Esophagus squamous epithelium (tissue), 5 donors: ENCODE data around the gene HOXB13. TPM values are rescaled to one million over a fixed set of nuclear protein-coding genes. Genes with fewer than 3 reads are reported as not detected.

Experiments
- DNase-seq: peaks from one replicate; lab custom pipeline; 2025; lab: John Stamatoyannopoulos, UW
- H3K27ac ChIP-seq, 4 donors: fragments of 200-600 bp; sonication (generic); one replicate each; pipeline ENCODE4 v1.5.1; 2016 to 2019; ENCODE audit warnings: mild to moderate bottlenecking in 1 of 4
- H3K27me3 ChIP-seq, 4 donors: fragments of 200-600 bp; sonication (generic); 1 replicate in 3 of 4; 2 replicates in 1 of 4; pipeline versions ENCODE4 v1.5.1 to v1.6.0; 2017 to 2021; ENCODE audit warnings: antibody characterized with exemption in 1 of 4
- H3K36me3 ChIP-seq, 3 donors: fragments of 200-600 bp; sonication (generic); one replicate each; pipeline ENCODE4 v1.5.1; 2016 to 2019
- H3K4me1 ChIP-seq, 3 donors: fragments of 200-600 bp; sonication (generic); one replicate each; pipeline ENCODE4 v1.5.1; 2017 to 2019
- H3K4me3 ChIP-seq, 4 donors: fragments of 200-600 bp; sonication (generic); 1 replicate in 3 of 4; 2 replicates in 1 of 4; pipeline ENCODE4 v1.5.1; 2016 to 2019; ENCODE audit warnings: mild to moderate bottlenecking in 2 of 4, moderate library complexity in 1 of 4
- H3K9me3 ChIP-seq, 3 donors: fragments of 200-600 bp; sonication (generic); one replicate each; pipeline ENCODE4 v1.5.1; 2016 to 2019
- POLR2A ChIP-seq, 4 donors: fragments of 450-650 bp; IDR thresholded peaks; one replicate each; pipeline ENCODE4 v1.6.1; 2017; ENCODE audit warnings: antibody characterized with exemption in 4 of 4, mild to moderate bottlenecking in 4 of 4, moderate library complexity in 3 of 4
- WGBS, 2 donors: methylation state at CpG; one replicate each; pipeline ENCODE4 v1.1.5; 2018; 5-methylcytosine and 5-hydroxymethylcytosine counted together
- intact Hi-C: fragments of 100-400 bp; cut with DNase I; formaldehyde crosslinking; loops from one replicate; pipeline ENCODE4 v1.15.0; 2022
- total RNA-seq, 4 donors: library from RNA; depleted of rRNA; stranded (reverse); fragments of >200 nt; gene quantifications; one replicate each; pipeline ENCODE4 v1.1.0, GENCODE V29; 2016
- TF ChIP-seq, protein P1 (sequence below), 6 experiments: fragments of 450-650 bp in 4 of 6; fragments of 200-600 bp in 2 of 6; sonication (generic) in 2 of 6; IDR thresholded peaks; one replicate each; pipeline ENCODE4 v1.5.1; 2016 to 2019; ENCODE audit warnings: antibody characterized with exemption in 6 of 6, mild to moderate bottlenecking in 4 of 6, moderate library complexity in 4 of 6
- donor health status: DM: yes; HTN: yes; CAD: no.

Gene HOXB13
- total RNA-seq, 4 donors from 2014 or later = not detected

DNA sequence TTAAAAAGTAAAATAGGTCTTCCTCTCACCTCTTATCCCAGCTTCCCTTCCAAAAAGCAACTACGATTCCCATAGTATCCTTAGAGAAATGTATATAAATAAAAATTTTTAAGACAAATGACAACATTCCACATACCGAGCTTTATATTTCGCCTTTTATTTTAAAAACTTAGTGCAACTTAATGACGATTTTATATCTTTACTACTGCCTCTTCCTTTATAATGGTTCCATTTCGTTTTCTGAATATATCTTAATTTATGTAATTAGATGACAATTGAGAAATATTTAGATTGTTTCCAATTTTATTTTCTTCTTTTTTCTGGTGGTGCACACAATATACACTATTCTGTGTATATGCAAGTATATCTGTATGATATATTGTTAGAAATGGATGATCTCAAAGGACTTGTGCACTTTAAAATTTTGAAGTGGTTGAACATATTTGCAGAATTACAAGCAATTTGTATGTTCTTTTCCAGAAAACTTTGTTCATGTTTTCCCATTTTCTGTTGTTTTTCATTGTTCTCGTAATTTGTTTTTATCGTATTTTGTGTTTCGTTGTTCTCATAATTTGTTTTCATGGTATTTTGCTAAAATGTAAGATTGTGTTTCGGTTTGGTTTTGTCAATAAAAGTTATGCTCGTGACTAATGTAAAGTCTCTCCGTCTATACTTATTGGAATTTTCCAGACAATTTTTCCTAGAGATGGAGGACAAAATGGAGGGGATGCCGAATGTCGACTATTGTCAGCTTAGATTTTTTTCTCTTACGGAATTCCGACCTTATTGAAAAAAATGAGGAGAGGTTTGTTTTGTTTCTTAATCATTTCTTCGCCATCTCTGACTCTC is 20.4 kb upstream of the HOXB13 start:
- intact Hi-C loops = no loop called here
- Histone ChIP-seq H3K4me3 (no peak overlapping the region), H3K27ac (no peak overlapping the region), H3K36me3 (no peaks in the 10 kb centered on the region), H3K27me3 (peaks cover 68 to 100% (median 82%) of the 10 kb centered on the region in 4 donors), H3K9me3 (no peaks in the 10 kb centered on the region), H3K4me1 (peaks cover 0 to 38% (median 5%) of the 10 kb centered on the region in 3 donors)
- DNase-seq = no peak
- TF ChIP-seq, protein P1, sequence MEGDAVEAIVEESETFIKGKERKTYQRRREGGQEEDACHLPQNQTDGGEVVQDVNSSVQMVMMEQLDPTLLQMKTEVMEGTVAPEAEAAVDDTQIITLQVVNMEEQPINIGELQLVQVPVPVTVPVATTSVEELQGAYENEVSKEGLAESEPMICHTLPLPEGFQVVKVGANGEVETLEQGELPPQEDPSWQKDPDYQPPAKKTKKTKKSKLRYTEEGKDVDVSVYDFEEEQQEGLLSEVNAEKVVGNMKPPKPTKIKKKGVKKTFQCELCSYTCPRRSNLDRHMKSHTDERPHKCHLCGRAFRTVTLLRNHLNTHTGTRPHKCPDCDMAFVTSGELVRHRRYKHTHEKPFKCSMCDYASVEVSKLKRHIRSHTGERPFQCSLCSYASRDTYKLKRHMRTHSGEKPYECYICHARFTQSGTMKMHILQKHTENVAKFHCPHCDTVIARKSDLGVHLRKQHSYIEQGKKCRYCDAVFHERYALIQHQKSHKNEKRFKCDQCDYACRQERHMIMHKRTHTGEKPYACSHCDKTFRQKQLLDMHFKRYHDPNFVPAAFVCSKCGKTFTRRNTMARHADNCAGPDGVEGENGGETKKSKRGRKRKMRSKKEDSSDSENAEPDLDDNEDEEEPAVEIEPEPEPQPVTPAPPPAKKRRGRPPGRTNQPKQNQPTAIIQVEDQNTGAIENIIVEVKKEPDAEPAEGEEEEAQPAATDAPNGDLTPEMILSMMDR (IDR thresholded peaks at IDR 0.05) = no peak
- no peak for TF ChIP-seq POLR2A (IDR thresholded peaks at IDR 0.05)
- 27 to 30% methylated on average over 16 of the region's 16 CpGs for WGBS, 2 donors

DNA sequence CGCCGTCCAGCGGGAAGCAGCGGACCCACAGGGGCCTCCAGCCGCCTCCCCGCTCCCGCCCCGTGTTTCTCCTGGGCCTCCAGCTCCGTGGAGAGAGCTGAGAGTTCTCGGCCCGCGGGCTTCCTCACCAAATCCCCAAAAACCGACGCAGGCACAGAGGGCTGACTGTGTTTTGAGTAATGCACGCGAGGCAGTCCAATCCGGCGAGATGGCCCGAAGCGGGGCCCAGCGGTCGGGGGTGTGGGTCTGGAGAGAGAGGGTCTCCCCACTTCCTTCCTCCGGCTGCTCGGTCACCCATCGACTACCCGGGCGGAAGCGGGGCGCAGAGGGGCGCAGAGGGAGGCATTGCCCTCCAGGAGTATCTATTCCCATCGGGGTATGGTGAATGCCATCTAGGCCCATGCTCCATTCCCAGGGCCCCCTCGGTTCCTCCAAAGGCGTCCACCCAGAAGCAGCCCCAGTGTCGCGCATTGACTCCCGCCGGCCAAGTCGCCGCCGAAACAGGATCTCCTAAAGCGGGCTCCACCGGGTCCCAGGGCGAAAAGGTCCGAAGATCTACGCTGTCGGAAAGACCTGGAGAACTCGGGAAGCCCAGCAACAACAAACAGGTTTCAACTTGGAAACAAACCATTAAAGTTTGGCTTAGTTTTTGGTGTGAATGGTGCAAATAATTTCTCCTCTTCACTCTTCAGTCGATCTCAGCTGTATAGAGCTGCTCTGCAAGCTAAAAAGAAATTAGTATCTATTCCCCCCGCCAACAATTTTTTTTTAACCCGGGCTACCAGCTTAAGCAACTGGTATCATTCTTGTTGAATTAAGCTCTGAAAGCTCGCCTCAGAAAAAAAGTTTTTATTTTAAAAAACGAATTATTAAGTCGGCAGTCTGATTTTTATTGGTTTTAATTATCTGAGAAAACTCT is 19.2 kb upstream of the HOXB13 start:
- TF ChIP-seq, protein P1 (IDR thresholded peaks at IDR 0.05) = no peak
- TF ChIP-seq POLR2A (IDR thresholded peaks at IDR 0.05) = no peak
- 10 to 31% methylated on average over 14 to 20 of the region's 53 CpGs for WGBS, 2 donors
- DNase-seq = no peak
- intact Hi-C loops = no loop called here
- no peak overlapping the region for H3K4me3 ChIP-seq
- no peak overlapping the region for H3K27ac ChIP-seq
- H3K27me3 ChIP-seq = peaks cover 60 to 100% (median 78%) of the 10 kb centered on the region in 4 donors
- peaks cover 0 to 27% (median 5%) of the 10 kb centered on the region in 3 donors for H3K4me1 ChIP-seq
- H3K36me3 ChIP-seq = no peaks in the 10 kb centered on the region
- no peaks in the 10 kb centered on the region for H3K9me3 ChIP-seq

- 8 to 10% methylated on average over 6 to 11 of the region's 21 CpGs for WGBS, 2 donors
- DNase-seq = no peak
These were observed 18.4 kb upstream of the HOXB13 start for GRCh38 chr17:48746916-48747444.

DNA sequence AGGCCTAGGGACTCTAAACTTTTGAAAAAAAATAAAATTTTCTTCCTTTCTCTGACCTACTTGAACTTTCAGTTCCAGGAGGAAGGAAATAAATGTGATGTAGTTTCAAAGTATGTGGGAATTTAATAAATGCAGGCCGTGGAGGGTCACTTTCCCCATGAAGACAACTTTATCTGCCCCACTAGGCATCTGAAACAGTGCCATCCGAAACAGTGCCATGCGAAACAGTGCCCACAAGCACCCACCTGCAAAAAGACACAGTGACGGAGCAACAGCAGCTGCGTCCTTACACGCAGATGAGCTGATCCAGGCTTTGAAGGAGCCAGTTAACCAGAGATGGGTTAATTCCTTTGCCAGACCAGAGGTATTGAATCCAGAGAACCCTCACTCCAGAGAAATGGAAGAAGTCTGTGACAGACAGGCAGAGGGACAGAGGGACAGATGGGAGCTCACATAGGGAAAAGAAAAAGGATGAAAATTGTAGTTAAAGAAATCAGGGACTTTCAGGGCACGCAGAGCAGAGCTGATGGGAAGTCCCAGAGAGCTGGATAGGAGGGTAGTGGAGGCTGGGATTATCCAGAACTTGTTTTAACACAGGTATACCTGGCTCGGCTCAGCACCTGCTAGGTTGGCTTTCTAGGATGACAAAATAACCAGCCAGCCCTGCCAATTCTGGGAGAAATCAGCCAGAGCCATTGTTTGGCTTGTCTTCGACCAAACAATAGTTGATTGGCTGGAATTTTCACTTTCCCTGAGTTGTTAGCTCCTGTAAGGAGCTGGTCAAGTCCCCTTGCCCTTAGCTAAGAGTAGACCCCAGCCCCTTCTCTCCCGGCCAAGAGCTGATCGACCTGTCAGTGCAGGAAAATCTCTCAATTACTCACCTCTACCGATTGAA is 17.1 kb upstream of the HOXB13 start:
- Histone ChIP-seq H3K4me1 (peaks cover 0 to 23% (median 5%) of the 10 kb centered on the region in 3 donors), H3K9me3 (peaks cover 0 to 3% (median 0%) of the 10 kb centered on the region in 3 donors), H3K4me3 (no peak overlapping the region), H3K36me3 (no peaks in the 10 kb centered on the region), H3K27ac (no peak overlapping the region), H3K27me3 (peaks cover 43 to 100% (median 74%) of the 10 kb centered on the region in 4 donors)
- 6 to 7% methylated on average over 12 of the region's 12 CpGs for WGBS, 2 donors
- TF ChIP-seq, protein P1 (IDR thresholded peaks at IDR 0.05) = no peak
- no peak for TF ChIP-seq POLR2A (IDR thresholded peaks at IDR 0.05)
- intact Hi-C loops = no loop called here
- no peak for DNase-seq

More at GRCh38 chr17:48746916-48747444, 18.4 kb upstream of the HOXB13 start:
- Histone ChIP-seq H3K4me1 (peaks cover 0 to 23% (median 5%) of the 10 kb centered on the region in 3 donors), H3K9me3 (no peaks in the 10 kb centered on the region), H3K4me3 (no peak overlapping the region), H3K27ac (no peak overlapping the region), H3K27me3 (peaks cover 53 to 100% (median 74%) of the 10 kb centered on the region in 4 donors), H3K36me3 (no peaks in the 10 kb centered on the region)
- intact Hi-C loops = no loop called here
- TF ChIP-seq, protein P1 (IDR thresholded peaks at IDR 0.05) = no peak
- no peak for TF ChIP-seq POLR2A (IDR thresholded peaks at IDR 0.05)
